RWPE1 (cell line): ENCODE measurements around the gene BMP8B.
"Not testable (repeated sequence)": the region's sequence is repeated elsewhere in the genome, so short reads cannot be mapped to it uniquely, and the experiment has no call there.

Experiments used
- CTCF ChIA-PET: fragments of 350-600 bp; sonication (Branson Sonifier 250); formaldehyde crosslinking; extraction: SDS; loops from one replicate; lab custom pipeline; 2021; lab: Yijun Ruan, JAX
- POLR2A ChIA-PET: fragments of 400-600 bp; formaldehyde crosslinking; extraction: SDS; loops from one replicate; lab custom pipeline; 2020; ENCODE audit warnings: antibody characterized with exemption; ENCODE audit not compliant: low non-redundant PET; lab: Yijun Ruan, JAX
- DNase-seq: peaks from one replicate; pipeline ENCODE4 v3.0.0; 2012; ENCODE audit warnings: low spot score
- H3K27ac ChIP-seq: fragments of 450-650 bp; 2 replicates; pipeline ENCODE4 v1.5.1; 2017
- TF ChIP-seq, protein P1 (sequence below): fragments of 450-650 bp; conservative IDR thresholded peaks from 2 replicates; pipeline ENCODE4 v1.5.1; 2017; ENCODE audit warnings: low read depth, mild to moderate bottlenecking

Gene BMP8B

DNA sequence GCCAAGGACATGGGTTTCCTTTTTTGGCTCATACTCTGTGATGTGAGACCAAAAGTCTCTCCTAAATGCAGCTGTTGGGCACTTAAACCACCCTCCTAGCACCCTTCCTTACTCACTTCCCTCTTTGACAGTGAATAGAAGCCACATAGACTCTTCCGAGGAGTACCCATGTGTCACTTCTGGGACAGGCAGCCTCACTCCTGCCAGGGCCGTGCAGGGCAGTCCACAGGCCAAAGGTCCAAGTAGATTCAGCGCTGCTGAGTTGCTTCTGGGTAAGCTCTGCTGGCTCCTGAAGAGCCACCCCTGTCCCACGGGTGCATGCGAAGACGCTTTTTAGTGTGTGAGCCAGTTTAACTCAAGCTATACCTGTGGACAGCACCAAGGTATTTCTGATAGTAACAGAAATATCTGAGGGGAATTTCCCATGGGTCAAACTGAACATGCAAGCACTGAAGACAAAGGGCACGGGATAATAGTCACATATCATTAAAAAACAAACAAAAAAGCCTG is 36.8 kb upstream of the BMP8B start:
- POLR2A ChIA-PET: interaction anchor here (0.6 kb wide), 1 partner anchor 75 kb away, joined by 3 read pairs; no protein-coding TSS in a partner anchor
- TF ChIP-seq, protein P1, sequence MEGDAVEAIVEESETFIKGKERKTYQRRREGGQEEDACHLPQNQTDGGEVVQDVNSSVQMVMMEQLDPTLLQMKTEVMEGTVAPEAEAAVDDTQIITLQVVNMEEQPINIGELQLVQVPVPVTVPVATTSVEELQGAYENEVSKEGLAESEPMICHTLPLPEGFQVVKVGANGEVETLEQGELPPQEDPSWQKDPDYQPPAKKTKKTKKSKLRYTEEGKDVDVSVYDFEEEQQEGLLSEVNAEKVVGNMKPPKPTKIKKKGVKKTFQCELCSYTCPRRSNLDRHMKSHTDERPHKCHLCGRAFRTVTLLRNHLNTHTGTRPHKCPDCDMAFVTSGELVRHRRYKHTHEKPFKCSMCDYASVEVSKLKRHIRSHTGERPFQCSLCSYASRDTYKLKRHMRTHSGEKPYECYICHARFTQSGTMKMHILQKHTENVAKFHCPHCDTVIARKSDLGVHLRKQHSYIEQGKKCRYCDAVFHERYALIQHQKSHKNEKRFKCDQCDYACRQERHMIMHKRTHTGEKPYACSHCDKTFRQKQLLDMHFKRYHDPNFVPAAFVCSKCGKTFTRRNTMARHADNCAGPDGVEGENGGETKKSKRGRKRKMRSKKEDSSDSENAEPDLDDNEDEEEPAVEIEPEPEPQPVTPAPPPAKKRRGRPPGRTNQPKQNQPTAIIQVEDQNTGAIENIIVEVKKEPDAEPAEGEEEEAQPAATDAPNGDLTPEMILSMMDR: no peak
- H3K27ac ChIP-seq: no peak overlapping the region
- no peak for DNase-seq
- CTCF ChIA-PET: no interaction called here

DNA sequence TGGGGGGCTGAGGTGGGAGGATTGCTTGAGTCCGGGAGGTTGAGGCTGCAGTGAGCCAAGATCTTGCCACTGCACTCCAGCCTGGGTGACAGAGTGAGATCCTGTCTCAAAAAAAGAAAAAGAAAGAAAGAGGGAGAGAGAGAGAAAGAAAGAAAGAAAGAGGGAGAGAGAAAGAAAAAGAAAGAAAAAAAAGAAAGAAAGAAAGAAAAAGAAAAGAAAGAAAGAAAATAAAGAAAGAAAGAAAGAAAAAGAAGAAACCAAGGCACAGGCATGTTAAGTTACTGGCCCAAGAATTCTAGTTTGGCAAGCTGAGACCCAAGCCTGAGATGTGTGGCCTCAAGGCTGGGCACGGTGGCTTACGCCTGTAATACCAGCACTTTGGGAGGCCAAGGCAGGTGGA is 34.8 kb upstream of the BMP8B start:
- H3K27ac ChIP-seq, DNase-seq, CTCF ChIA-PET, POLR2A ChIA-PET: not testable (repeated sequence)

DNA sequence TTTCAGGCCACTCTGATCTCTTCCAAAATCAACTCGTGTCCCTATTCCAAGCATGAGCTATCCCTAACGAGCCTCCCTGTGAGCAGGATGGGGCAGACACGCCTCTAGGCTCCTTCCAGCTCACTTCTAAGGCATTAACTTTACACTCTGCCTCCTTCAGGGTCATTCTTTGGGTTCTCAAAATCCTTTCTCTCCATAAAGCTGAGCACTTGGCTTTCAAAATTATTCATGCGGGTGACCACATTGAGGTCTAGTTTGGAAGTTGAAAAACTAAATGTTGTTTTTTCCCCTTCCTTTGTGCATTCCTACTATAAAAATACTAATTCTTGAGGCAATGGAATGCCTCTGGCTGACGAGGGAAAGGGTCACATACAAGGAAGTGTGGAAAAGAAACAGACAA is 33.5 kb upstream of the BMP8B start:
- CTCF ChIA-PET: interaction anchor here (0.6 kb wide), 1 partner anchor 80 kb away, joined by 3 read pairs; the partner anchor contains the start of gene MYCL
- H3K27ac ChIP-seq: no peak overlapping the region
- POLR2A ChIA-PET: no interaction called here
- TF ChIP-seq, protein P1: no peak
- no peak for DNase-seq

DNA sequence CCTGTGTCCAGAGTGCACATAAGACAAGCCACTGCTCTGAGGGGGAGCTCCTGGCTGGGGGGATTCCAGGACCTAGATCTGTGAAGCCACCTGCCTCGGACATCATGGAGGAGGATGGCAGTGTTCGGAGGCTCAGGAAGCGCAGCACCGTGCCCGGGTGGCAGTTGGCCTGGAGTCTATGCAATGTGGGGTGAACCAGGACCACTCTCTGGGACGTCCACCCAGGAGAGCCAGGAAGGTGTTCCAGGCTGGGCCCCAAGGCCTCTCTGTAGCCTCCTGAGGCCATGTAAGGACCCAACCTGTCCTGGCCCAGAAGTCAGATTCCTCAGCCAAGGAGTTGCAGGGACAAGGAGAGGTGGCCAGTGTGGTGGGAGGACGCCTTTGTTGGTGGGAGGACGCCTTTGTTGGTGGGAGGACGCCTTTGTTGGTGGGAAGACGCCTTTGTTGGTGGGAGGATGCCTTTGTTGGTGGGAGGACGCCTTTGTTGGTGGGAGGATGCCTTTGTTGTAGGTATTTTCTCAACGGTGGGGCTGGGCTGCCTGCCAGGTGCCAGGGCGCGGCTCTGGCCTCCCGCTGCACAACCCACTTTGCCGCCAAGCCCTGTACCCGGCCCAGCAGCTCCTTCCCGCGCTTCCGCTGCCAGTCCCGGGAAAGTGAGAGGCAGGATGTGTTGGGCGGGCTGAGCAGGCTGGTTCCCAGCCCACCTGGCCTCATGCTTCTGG is 30.6 kb upstream of the BMP8B start:
- H3K27ac ChIP-seq: peak overlapping the region; percentile 33
- no peak for DNase-seq
- ChIA-PET CTCF (interaction anchor here (0.9 to 3.8 kb wide), 3 partner anchors 9 to 100 kb away, joined by 3 to 32 read pairs (median 4); partner anchors contain the start of gene MYCL), POLR2A (interaction anchor here (0.6 kb wide), 1 partner anchor 1888 kb away, joined by 3 read pairs; no protein-coding TSS in a partner anchor)
- TF ChIP-seq, protein P1: no peak

DNA sequence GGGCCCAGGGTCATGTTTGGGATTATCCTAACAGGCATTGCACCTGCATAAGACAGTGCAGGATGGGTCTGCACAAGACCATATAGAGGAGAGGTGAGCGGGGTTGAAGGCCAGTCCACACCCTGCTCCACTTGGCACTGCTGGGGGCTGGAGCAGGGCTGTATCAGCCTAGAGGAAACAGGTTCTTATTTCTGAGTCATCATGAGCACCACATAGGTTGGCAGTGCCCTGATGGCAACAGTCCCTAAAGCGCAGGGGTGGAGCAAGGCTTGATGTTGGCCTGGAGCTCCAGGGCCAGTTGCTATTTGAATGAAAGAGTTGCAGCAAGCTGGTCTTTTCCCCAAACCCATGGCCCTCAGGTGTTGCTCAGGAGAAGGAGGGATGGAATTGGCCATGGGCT is 29.8 kb upstream of the BMP8B start:
- ChIA-PET POLR2A (interaction anchor here (0.6 kb wide), 1 partner anchor 1887 kb away, joined by 3 read pairs; no protein-coding TSS in a partner anchor), CTCF (interaction anchor here (0.6 to 3.8 kb wide), 4 partner anchors 28 to 214 kb away, joined by 3 to 32 read pairs (median 6); partner anchors contain the start of gene MYCL)
- H3K27ac ChIP-seq: peak overlapping the region; percentile 33
- DNase-seq: peak; percentile 23
- TF ChIP-seq, protein P1: no peak

DNA sequence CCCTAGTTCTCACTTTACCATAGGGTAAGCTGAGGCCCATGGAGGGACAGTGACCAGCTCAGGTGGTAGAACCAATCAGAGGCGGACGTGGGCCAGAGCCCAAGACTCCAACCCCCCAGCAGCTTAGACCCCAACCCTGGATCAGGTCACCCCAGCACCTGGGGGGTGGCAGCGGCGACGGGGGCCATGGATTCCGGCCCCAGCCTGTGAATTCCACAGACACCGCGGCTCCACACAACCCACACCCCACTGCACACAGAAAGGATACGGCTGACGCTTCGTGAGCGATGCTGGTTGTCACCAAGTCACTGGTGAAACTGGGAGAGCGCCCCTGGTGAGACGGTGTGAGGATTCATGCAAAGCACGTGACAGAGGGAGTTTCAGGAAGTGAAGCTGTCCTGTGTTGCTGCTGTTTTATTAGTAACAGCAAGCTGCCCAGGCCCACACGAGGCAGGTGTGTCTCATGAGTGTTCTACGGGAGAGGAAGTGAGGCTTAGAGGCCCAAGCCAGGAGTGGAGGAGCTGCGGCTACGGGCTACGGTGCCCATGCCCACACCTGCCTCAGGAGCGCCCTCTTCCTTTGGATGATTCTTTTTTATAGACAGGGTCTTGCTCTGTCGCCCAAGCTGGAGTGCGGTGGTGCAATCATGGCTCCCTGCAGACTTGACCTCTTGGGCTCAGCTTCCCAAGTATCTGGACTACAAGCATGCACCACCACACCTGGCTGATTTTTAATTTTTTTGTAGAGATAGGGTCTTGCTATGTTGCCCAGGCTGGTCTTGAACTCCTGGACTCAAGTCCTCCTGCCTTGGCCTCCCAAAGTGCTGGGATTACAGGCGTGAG is 28.6 kb upstream of the BMP8B start:
- CTCF ChIA-PET: interaction anchor here (0.6 to 3.8 kb wide), 6 partner anchors 21 to 1395 kb away, joined by 3 to 32 read pairs (median 4); partner anchors contain the start of gene MYCL
- POLR2A ChIA-PET: not testable (repeated sequence)
- TF ChIP-seq, protein P1: peak; percentile 54

More for the DNA sequence above, 28.6 kb upstream of the BMP8B start:
- peak; percentile 26 for DNase-seq
- peak overlapping the region; percentile 3; the same call in 1 of the 2 replicates for H3K27ac ChIP-seq
